Gastroesophageal sphincter (tissue), 3 donors: ENCODE measurements around the gene MAPK8.

Source experiments
- EP300 ChIP-seq: sonication (generic); formaldehyde crosslinking; IDR thresholded peaks from one replicate; pipeline ENCODE4 v1.6.1; 2017; ENCODE audit warnings: antibody characterized with exemption, mild to moderate bottlenecking
- POLR2A ChIP-seq, 2 donors: fragments of 450-650 bp; IDR thresholded peaks; one replicate each; pipeline ENCODE4 v1.6.1; 2017; ENCODE audit warnings: antibody characterized with exemption in 2 of 2, mild to moderate bottlenecking in 2 of 2, moderate library complexity in 1 of 2
- POLR2AphosphoS5 ChIP-seq: sonication (generic); formaldehyde crosslinking; IDR thresholded peaks from one replicate; pipeline ENCODE4 v1.6.1; 2017; ENCODE audit warnings: antibody characterized with exemption
- TF ChIP-seq, protein P1 (sequence below), 4 experiments: fragments of 200-600 bp in 2 of 4; fragments of 450-650 bp in 2 of 4; sonication (generic) in 1 of 4; IDR thresholded peaks; one replicate each; pipeline ENCODE4 v1.5.1; 2017 to 2019; ENCODE audit warnings: antibody characterized with exemption in 4 of 4, mild to moderate bottlenecking in 2 of 4, moderate library complexity in 2 of 4

DNA sequence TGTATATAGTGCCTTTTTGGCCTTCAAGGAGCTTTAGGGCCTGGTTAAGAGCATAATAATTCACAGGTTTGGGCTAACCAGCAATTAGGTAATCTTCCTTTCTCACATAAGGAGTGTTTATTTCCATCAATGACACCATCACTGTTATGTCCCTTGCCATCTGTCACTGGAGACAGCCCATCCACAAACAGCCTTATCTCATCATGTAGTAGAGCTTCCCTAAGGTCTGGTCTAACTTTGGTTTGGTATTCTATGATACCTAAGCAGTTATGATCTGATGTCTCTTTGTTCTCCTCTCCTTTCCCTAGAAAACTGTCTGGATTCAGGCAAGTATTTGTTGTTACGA, 26.4 kb downstream of the MAPK8 start:
- TF ChIP-seq POLR2AphosphoS5 (no peak), POLR2A (IDR thresholded peaks at IDR 0.05) (no peak), EP300 (no peak)
- TF ChIP-seq, protein P1, sequence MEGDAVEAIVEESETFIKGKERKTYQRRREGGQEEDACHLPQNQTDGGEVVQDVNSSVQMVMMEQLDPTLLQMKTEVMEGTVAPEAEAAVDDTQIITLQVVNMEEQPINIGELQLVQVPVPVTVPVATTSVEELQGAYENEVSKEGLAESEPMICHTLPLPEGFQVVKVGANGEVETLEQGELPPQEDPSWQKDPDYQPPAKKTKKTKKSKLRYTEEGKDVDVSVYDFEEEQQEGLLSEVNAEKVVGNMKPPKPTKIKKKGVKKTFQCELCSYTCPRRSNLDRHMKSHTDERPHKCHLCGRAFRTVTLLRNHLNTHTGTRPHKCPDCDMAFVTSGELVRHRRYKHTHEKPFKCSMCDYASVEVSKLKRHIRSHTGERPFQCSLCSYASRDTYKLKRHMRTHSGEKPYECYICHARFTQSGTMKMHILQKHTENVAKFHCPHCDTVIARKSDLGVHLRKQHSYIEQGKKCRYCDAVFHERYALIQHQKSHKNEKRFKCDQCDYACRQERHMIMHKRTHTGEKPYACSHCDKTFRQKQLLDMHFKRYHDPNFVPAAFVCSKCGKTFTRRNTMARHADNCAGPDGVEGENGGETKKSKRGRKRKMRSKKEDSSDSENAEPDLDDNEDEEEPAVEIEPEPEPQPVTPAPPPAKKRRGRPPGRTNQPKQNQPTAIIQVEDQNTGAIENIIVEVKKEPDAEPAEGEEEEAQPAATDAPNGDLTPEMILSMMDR (IDR thresholded peaks at IDR 0.05) = no peak
